Liver (tissue), 3 donors: ENCODE measurements around the gene ZFYVE28.

Source experiments
- EGR1 ChIP-seq, 2 donors: IDR thresholded peaks; 2 replicates each; pipeline ENCODE4 v1.6.1; 2016 to 2018; ENCODE audit warnings: antibody characterized with exemption in 2 of 2, low read depth in 2 of 2
- JUND ChIP-seq, 2 donors: IDR thresholded peaks; 2 replicates each; pipeline ENCODE4 v1.6.1; 2016; ENCODE audit warnings: antibody characterized with exemption in 2 of 2
- RAD21 ChIP-seq, 2 donors: IDR thresholded peaks; 2 replicates each; pipeline ENCODE4 v1.6.1; 2016; ENCODE audit warnings: antibody characterized with exemption in 2 of 2, mild to moderate bottlenecking in 2 of 2
- YY1 ChIP-seq: IDR thresholded peaks from 2 replicates; pipeline ENCODE4 v1.6.1; 2016; ENCODE audit warnings: antibody characterized with exemption, mild to moderate bottlenecking
- TF ChIP-seq, protein P1 (sequence below): fragments of 150-350 bp; IDR thresholded peaks from 2 replicates; pipeline ENCODE4 v1.5.1; 2017; ENCODE audit warnings: improper control_type of control experiment, low read depth, low read length; ENCODE audit not compliant: missing input control
- TF ChIP-seq, protein P2 (sequence below): IDR thresholded peaks from 2 replicates; pipeline ENCODE4 v1.6.1; 2016; ENCODE audit warnings: antibody characterized with exemption
- TF ChIP-seq, protein P3 (sequence below): IDR thresholded peaks from 2 replicates; pipeline ENCODE4 v1.6.1; 2016; ENCODE audit warnings: antibody characterized with exemption
- donor health status: healthy.
- donor health status: healthy.

DNA sequence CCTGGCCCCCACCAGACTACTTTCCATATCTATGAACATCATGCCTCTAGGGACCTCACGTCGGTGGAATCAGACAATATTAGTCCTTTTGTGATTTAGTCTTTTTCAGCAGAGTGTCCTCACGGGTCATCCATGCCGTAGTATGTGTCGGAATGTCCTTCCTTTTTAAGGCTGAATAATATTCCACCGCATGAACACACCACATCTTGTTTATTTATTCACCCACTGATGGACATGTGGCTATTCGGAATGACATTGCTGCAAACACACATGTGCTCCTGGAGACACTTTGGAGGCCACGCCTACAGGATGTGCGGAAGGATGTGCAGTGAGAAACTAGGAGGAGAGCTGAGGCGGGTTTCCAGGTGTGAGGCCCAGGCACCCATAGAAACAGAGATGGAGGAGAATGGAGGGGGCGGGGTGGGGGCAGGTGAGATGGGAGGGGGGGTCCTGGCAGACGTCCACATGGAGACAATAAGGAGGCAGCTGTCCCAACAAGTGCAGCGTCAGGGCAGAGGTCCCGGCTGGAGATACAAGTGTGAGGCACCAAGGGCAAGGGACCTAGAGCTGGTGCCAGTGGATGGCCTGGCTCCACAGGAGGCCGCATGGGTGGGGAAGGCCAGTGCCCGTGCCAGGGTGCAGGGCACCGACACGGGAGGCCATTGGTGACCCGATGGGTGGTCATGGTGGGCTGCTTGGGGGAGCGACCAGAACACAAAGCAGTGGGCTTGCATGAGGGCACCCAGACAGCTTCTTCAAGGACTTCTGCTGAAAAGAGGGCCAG is 20.7 kb downstream of the ZFYVE28 start:
- TF ChIP-seq, protein P1, sequence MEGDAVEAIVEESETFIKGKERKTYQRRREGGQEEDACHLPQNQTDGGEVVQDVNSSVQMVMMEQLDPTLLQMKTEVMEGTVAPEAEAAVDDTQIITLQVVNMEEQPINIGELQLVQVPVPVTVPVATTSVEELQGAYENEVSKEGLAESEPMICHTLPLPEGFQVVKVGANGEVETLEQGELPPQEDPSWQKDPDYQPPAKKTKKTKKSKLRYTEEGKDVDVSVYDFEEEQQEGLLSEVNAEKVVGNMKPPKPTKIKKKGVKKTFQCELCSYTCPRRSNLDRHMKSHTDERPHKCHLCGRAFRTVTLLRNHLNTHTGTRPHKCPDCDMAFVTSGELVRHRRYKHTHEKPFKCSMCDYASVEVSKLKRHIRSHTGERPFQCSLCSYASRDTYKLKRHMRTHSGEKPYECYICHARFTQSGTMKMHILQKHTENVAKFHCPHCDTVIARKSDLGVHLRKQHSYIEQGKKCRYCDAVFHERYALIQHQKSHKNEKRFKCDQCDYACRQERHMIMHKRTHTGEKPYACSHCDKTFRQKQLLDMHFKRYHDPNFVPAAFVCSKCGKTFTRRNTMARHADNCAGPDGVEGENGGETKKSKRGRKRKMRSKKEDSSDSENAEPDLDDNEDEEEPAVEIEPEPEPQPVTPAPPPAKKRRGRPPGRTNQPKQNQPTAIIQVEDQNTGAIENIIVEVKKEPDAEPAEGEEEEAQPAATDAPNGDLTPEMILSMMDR = no peak
- TF ChIP-seq, protein P2, sequence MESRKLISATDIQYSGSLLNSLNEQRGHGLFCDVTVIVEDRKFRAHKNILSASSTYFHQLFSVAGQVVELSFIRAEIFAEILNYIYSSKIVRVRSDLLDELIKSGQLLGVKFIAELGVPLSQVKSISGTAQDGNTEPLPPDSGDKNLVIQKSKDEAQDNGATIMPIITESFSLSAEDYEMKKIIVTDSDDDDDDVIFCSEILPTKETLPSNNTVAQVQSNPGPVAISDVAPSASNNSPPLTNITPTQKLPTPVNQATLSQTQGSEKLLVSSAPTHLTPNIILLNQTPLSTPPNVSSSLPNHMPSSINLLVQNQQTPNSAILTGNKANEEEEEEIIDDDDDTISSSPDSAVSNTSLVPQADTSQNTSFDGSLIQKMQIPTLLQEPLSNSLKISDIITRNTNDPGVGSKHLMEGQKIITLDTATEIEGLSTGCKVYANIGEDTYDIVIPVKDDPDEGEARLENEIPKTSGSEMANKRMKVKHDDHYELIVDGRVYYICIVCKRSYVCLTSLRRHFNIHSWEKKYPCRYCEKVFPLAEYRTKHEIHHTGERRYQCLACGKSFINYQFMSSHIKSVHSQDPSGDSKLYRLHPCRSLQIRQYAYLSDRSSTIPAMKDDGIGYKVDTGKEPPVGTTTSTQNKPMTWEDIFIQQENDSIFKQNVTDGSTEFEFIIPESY = no peak
- TF ChIP-seq, protein P3, sequence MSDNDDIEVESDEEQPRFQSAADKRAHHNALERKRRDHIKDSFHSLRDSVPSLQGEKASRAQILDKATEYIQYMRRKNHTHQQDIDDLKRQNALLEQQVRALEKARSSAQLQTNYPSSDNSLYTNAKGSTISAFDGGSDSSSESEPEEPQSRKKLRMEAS = no peak
- TF ChIP-seq JUND (IDR thresholded peaks at IDR 0.05) (no peak), YY1 (no peak), RAD21 (IDR thresholded peaks at IDR 0.05) (no peak), EGR1 (IDR thresholded peaks at IDR 0.05; ENCODE audit: low read depth in 2 of 2) (no peak)
